ENCODE data around the gene INTS4.
"Not testable (repeated sequence)": the region's sequence is repeated elsewhere in the genome, so short reads cannot be mapped to it uniquely, and the experiment has no call there.

DNA sequence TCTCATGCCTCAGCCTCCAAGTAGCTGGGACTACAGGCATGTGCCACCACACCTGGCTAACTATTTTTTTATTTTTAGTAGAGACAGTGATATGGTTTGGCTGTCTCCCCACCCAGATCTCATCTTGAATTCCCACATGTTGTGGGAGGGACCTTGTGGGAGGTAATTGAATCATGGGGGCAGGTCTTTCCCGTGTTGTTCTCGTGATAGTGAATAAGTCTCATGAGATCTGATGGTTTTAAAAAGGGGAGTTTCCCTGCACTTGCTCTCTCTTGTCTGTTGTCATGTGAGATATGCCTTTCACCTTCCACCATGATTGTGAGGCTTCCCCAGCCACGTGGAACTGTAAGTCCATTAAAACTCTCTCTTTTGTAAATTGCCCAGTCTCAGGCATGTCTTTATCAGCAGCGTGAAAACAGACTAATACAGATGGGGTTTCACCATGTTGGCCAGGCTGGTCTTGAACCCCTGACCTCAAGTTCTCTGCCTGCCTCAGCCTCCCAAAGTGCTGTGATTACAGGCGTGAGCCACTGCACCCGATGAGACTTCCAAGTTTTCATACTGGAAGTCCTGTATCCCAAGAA lies 20.6 kb upstream of the INTS4 start:
- not testable (repeated sequence) for TF ChIP-seq OSR1 (CRISPR knock-in tag; IDR thresholded peaks at IDR 0.05); RARB (CRISPR knock-in tag; IDR thresholded peaks at IDR 0.05); ZNF8 (CRISPR knock-in tag; IDR thresholded peaks at IDR 0.05); TSHZ2 (CRISPR knock-in tag; IDR thresholded peaks at IDR 0.05); ZC3H10 (CRISPR knock-in tag; IDR thresholded peaks at IDR 0.05); BACH2 (CRISPR knock-in tag; IDR thresholded peaks at IDR 0.05; ENCODE audit: borderline replicate concordance); PATZ1 (CRISPR knock-in tag; IDR thresholded peaks at IDR 0.05; ENCODE audit: borderline replicate concordance); POU6F1 (CRISPR knock-in tag; IDR thresholded peaks at IDR 0.05; ENCODE audit: borderline replicate concordance, low read depth); TOX (CRISPR knock-in tag; IDR thresholded peaks at IDR 0.05; ENCODE audit: borderline replicate concordance); ZNF70 (CRISPR knock-in tag; IDR thresholded peaks at IDR 0.05); PPARA (CRISPR knock-in tag; IDR thresholded peaks at IDR 0.05; ENCODE audit: borderline replicate concordance)
- TF ChIP-seq, protein P1, sequence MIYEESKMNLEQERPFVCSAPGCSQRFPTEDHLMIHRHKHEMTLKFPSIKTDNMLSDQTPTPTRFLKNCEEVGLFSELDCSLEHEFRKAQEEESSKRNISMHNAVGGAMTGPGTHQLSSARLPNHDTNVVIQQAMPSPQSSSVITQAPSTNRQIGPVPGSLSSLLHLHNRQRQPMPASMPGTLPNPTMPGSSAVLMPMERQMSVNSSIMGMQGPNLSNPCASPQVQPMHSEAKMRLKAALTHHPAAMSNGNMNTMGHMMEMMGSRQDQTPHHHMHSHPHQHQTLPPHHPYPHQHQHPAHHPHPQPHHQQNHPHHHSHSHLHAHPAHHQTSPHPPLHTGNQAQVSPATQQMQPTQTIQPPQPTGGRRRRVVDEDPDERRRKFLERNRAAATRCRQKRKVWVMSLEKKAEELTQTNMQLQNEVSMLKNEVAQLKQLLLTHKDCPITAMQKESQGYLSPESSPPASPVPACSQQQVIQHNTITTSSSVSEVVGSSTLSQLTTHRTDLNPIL (CRISPR knock-in tag; IDR thresholded peaks at IDR 0.05; ENCODE audit: low read depth), result not testable (repeated sequence)
